ENCODE data around the gene HECTD2.

GRCh38 chr10:91564026-91564425, 153.9 kb downstream of the HECTD2 start:
- TF ChIP-seq CTCF (conservative IDR thresholded peaks at IDR 0.05) (no peak), ZFX (IDR thresholded peaks at IDR 0.05) (no peak)
